NB4 (cell line): ENCODE data around the gene SSX7.
"Not testable (repeated sequence)": the region's sequence is repeated elsewhere in the genome, so short reads cannot be mapped to it uniquely, and the experiment has no call there.

ENCODE experiments used
- CTCF ChIP-seq: IDR thresholded peaks from one replicate; pipeline ENCODE4 v1.5.1; 2012; ENCODE audit warnings: low read depth, low read length
- MYC ChIP-seq: IDR thresholded peaks from 2 replicates; pipeline ENCODE4 v1.6.1; 2011; ENCODE audit warnings: low read depth, low read length
- POLR2A ChIP-seq: IDR thresholded peaks from 2 replicates; pipeline ENCODE4 v1.6.1; 2011; ENCODE audit warnings: mild to moderate bottlenecking; ENCODE audit not compliant: insufficient read length; ENCODE audit errors: extremely low read depth
- TF ChIP-seq, protein P1 (sequence below): IDR thresholded peaks from 2 replicates; pipeline ENCODE4 v1.6.1; 2011; ENCODE audit warnings: low read depth, low read length

DNA sequence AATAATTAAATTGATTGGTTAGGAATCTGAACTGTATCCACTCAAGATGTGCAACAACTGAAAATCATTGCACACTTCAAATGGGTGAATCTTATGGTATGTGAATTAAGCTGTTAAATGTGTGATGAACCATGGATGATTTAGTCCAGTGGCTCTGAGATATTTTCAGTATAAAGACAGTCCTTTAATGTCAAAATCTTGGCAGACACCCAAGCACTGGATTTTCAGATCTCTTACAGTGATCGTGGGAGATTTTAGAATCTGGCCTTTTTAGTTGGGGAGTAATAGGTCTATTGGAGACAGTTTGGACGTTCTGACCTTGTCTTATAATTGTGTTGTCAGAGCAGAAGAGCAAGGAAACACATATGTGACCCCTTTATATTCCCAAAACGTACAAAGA lies 4.0 kb downstream of the SSX7 start:
- TF ChIP-seq CTCF, POLR2A, MYC: not testable (repeated sequence)
- TF ChIP-seq, protein P1, sequence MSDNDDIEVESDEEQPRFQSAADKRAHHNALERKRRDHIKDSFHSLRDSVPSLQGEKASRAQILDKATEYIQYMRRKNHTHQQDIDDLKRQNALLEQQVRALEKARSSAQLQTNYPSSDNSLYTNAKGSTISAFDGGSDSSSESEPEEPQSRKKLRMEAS = not testable (repeated sequence)
